Progenitor cell of endocrine pancreas (in vitro differentiated cells): ENCODE data around the gene GPR87. TPM values are rescaled to one million over a fixed set of nuclear protein-coding genes. Genes with fewer than 3 reads are reported as not detected.

Experiments
- DNase-seq: peaks from one replicate; pipeline ENCODE4 v3.0.0; 2021; ENCODE audit warnings: low spot score; ENCODE audit not compliant: unreplicated experiment
- H3K27ac Mint-ChIP-seq: 2 replicates; pipeline ENCODE4 v1.8.0; 2021; ENCODE audit warnings: mild to moderate bottlenecking, moderate library complexity, mixed read lengths
- H3K27me3 Mint-ChIP-seq: 2 replicates; pipeline ENCODE4 v1.8.0; 2021; ENCODE audit warnings: mixed read lengths
- H3K36me3 Mint-ChIP-seq: 2 replicates; pipeline ENCODE4 v1.8.0; 2022; ENCODE audit warnings: mixed read lengths; ENCODE audit not compliant: insufficient read depth
- H3K4me1 Mint-ChIP-seq: 2 replicates; pipeline ENCODE4 v1.8.0; 2021; ENCODE audit warnings: low read depth, mixed read lengths
- H3K4me3 Mint-ChIP-seq: 2 replicates; pipeline ENCODE4 v1.8.0; 2021; ENCODE audit warnings: low read depth, mild to moderate bottlenecking, moderate library complexity, mixed read lengths
- H3K9me3 Mint-ChIP-seq: 2 replicates; pipeline ENCODE4 v1.8.0; 2021; ENCODE audit warnings: low read depth, mixed read lengths
- total RNA-seq: library from RNA; stranded (reverse); gene quantifications from 2 replicates; pipeline ENCODE4 v1.2.1, GENCODE V29; 2021
- TF ChIP-seq, protein P1 (sequence below): fragments of 200-600 bp; sonication (generic); IDR thresholded peaks from one replicate; pipeline ENCODE4 v1.5.0; 2021; ENCODE audit warnings: antibody characterized with exemption, mild to moderate bottlenecking; ENCODE audit not compliant: unreplicated experiment

GPR87 gene
- total RNA-seq, 1 donor from 2014 or later: not detected

DNA sequence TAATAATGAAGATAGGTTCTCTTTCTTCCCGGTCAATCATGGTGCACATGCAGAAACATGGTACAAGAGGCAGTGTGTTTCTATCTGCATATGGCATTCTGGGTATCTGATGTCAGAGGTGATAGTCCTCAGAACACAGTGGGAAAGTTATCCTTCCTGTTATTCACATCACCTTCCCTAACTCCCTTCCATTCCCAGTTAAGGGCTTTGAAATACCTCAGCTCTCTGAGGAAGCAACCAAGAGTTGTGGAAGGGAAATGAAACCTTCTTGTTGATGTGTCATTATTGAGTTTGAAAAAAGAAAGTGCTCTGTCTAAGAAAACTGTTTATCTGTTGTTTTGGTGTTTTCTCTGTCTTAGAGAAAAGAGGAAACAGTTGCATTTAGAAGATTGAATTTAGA is 34.6 kb upstream of the GPR87 start:
- TF ChIP-seq, protein P1, sequence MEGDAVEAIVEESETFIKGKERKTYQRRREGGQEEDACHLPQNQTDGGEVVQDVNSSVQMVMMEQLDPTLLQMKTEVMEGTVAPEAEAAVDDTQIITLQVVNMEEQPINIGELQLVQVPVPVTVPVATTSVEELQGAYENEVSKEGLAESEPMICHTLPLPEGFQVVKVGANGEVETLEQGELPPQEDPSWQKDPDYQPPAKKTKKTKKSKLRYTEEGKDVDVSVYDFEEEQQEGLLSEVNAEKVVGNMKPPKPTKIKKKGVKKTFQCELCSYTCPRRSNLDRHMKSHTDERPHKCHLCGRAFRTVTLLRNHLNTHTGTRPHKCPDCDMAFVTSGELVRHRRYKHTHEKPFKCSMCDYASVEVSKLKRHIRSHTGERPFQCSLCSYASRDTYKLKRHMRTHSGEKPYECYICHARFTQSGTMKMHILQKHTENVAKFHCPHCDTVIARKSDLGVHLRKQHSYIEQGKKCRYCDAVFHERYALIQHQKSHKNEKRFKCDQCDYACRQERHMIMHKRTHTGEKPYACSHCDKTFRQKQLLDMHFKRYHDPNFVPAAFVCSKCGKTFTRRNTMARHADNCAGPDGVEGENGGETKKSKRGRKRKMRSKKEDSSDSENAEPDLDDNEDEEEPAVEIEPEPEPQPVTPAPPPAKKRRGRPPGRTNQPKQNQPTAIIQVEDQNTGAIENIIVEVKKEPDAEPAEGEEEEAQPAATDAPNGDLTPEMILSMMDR: no peak
- Mint-ChIP-seq H3K27ac (no peak overlapping the region), H3K4me1 (no peaks in the 10 kb centered on the region), H3K36me3 (no peaks in the 10 kb centered on the region), H3K27me3 (no peaks in the 10 kb centered on the region), H3K9me3 (no peaks in the 10 kb centered on the region), H3K4me3 (no peak overlapping the region)
- DNase-seq: no peak

DNA sequence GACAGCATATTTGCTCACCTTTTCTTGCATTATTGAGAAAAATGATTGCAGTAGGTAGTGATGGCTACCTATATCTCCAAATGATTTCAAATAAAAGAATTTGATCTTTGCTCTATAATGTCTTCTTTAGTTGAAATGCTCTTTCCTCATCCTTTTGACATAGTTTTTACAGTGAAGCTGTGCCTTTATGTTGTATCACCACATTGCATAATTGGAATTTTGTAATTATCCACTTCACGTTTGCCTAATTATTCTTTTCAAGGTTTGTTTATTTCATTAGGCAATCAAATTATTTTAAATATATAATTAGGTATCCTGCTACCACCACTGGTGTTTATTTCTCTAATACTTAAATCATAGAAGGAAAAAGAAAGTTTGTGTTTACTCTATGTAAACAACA is 34.0 kb upstream of the GPR87 start:
- Mint-ChIP-seq H3K4me1 (no peaks in the 10 kb centered on the region), H3K27ac (no peak overlapping the region), H3K36me3 (no peaks in the 10 kb centered on the region), H3K27me3 (no peaks in the 10 kb centered on the region), H3K4me3 (no peak overlapping the region), H3K9me3 (no peaks in the 10 kb centered on the region)
- TF ChIP-seq, protein P1: no peak
- no peak for DNase-seq

DNA sequence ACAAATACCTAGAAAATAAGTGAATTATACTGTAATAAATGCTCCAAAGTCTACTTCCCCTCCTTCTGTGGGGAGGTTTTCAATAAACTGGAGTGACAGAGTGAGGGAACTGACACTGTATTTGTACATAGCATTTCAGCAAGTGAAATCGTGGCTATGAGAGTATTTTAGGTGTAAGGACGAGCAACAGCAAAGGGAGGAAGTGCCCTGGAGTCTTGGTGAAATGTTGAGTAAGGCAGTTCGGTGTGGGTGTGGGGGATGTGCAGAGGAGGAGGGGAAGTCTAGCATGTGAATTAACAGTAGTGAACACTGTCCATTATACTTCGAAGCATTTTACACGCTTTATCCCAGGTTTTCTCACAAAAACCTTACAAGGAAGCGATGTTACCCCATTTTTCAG is 30.8 kb upstream of the GPR87 start:
- Mint-ChIP-seq H3K4me3 (no peak overlapping the region), H3K4me1 (no peaks in the 10 kb centered on the region), H3K9me3 (no peaks in the 10 kb centered on the region), H3K27me3 (no peaks in the 10 kb centered on the region), H3K36me3 (no peaks in the 10 kb centered on the region), H3K27ac (no peak overlapping the region)
- TF ChIP-seq, protein P1: no peak
- DNase-seq: no peak

DNA sequence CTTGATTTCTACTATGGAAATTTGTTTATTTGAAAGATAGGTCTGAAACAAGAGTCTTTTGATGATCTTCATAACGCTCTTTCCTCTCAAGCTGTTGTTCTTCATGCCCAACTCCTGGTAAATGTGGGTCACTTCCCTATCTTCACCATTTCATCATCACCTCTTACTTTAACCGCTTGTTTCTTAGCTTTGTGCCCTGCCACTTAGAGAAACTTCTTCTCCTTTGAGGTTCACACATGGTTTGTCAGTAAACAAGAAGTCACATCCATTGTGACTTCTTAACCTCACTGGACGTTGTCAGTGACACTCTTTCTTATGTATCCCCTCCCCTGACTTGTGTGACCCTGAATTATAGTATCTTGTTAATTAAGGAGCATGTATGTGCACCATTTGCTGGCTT is 29.7 kb upstream of the GPR87 start:
- Mint-ChIP-seq H3K36me3 (no peaks in the 10 kb centered on the region), H3K27ac (no peak overlapping the region), H3K4me3 (no peak overlapping the region), H3K4me1 (no peaks in the 10 kb centered on the region), H3K9me3 (no peaks in the 10 kb centered on the region), H3K27me3 (no peaks in the 10 kb centered on the region)
- DNase-seq: no peak
- TF ChIP-seq, protein P1: no peak

DNA sequence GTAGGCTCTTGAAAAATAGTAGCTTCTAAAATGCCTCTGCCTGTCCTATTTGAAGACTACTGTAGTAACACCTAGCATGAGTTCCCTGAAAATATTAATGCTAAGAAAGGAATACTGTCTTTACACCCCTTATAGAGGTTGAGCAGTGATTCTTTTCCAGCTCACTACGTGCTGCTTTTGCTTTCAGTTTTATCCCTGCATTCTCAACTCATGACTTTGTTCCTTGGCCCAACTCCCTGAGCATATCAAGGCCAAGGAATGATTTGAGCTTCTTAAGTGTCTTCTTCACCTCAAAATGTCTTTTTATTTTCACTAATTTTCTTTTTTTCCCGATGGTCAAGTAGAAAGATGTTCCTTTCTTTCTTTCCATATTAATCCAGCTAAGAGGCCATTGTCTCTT is 29.2 kb upstream of the GPR87 start:
- Mint-ChIP-seq H3K9me3 (no peaks in the 10 kb centered on the region), H3K4me3 (no peak overlapping the region), H3K27me3 (no peaks in the 10 kb centered on the region), H3K27ac (no peak overlapping the region), H3K4me1 (no peaks in the 10 kb centered on the region), H3K36me3 (no peaks in the 10 kb centered on the region)
- TF ChIP-seq, protein P1: no peak
- no peak for DNase-seq
